Measurements from ENCODE around the gene CLEC16A.

The CLEC16A gene

DNA sequence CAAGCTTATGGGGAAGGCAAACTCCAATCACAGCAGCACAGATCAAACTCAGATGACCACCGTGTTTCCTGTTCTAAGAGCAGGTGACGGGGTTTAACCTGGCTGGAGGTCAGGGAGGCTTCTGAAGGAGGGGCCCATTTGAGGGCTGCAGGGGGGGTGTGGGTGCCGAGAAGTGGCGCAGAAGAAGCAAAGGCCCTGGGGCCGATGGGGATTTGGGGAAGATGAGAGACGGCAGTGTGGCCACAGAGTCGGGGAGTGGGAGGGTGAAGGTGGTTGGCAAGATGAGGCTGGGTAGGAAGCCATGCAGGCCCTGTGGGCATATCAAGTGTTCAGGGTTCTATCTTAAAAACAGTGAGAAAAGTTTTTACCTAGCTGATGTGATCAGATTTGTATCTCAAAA, 122.9 kb downstream of the CLEC16A start:
- no peak for DNase-seq

- DNase-seq: no peak
Observed at GRCh38 chr16:11067697-11068141, 123.4 kb downstream of the CLEC16A start.

GRCh38 chr16:11071829-11072228, 127.5 kb downstream of the CLEC16A start:
- no peak for DNase-seq

DNA sequence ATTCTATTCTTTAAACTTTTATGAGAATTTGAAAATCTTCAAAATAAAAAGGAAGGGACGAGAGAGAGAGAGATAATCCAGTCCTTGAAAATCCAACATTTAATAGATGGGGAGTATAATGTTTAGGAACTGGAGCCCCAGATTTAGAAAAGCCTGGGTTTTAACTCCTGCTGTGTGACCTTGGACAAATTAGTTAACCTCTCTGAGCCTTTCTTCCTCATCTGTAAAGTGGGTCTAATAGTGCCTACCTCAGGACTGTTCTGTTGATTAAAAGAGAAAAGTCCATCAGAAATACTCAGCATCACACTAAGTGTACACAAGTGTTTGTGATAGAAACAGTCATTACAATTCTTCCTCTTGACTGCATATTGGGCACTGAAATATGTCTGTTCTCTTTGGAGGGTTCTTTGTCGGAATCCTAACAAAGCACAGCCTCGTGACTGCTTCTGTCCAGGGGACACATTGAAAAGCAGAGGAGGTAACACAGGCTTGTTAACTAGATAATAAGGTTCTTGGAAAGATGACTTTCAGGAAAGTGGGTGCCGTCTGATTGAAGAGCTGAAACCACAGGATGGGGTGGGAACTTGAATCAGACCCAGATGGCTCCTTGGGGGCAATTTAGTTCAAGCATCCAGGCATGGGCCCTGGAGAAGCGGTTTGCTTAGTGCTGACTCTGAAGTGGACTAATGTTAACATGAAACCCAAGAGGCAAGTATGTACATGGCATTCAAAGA, 128.2 kb downstream of the CLEC16A start:
- no peak for DNase-seq

DNA sequence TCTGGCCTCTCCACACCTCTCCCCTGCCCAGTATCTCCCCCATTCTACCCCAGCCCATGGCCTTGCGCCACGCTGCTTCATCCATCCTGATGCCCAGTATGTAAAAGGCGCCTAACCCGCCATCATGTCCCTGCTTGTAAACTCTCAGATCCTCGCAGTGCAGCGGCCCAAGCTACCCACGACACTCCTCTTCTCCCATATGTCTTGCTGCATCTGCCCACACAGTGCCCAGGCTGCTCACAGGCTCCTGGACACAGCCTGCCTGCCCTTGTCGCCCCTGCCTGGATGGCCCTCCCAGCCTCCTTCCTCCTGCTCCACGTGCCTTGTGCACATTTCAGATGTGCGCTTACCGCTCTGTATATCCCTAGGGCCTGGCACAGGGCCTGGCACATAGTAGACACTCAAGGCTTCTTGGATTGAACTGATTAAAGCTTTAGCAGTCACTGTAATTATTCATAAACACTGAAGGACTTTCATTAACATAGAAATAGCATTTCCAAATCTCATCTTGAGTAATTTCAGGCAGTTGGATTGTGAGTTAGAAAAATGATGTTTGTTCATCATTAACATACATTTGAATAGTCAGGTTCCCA, 129.1 kb downstream of the CLEC16A start:
- no peak for DNase-seq

DNA sequence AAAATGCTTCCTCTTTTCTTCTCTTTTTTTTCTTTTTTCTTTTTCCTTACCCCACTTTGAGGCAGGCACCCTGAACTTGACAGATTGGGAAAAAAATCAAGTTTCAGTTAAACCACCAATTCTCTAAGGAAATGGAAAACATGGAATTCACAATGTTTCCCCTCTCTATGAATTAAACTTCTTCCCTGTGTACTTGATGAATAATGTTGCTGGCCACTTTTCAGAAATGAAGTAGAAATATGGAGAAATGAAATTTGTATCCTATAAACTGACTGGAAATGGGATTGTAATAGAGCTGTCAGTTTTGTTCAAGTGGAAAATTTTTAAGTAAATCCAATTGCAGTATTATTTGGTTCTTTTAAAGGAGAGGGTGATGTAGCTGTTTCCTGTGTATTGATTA, 129.8 kb downstream of the CLEC16A start:
- no peak for DNase-seq

GRCh38 chr16:11075163-11075562, 130.8 kb downstream of the CLEC16A start:
- DNase-seq: no peak

GRCh38 chr16:11076259-11077018, 132.1 kb downstream of the CLEC16A start:
- DNase-seq: peak; percentile 86

- no peak for DNase-seq
Observed at GRCh38 chr16:11078812-11079459, 134.6 kb downstream of the CLEC16A start.

DNA sequence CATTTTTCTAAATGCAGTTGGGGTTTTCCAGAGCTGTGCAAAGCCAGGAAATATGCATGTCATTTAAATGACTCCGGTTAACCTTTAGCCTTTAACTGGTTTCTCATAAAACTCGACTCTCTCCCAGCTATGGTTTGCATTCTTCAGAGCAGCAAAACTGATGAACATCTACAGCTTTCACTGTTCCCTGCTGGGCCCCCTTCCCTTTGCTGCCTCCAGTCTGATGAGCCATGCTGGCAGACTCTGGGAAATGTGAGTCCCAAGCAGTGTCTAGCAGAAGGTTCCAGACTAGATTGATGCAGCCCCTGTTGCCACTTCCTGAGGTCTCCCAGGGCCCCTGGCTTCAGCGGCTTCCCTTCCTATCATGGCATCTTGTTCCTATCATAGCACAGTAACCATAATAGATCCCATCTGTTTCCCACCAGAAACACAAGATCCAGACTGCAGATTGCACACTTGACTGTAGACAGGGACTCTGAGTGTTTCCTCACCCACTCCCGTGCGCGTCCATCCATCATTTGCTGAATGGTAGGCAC, 135.4 kb downstream of the CLEC16A start:
- DNase-seq: peak; percentile 46

- no peak for DNase-seq
Observed at GRCh38 chr16:11080327-11080967, 136.1 kb downstream of the CLEC16A start.

- no peak for DNase-seq
Observed at GRCh38 chr16:11080999-11081630, 136.8 kb downstream of the CLEC16A start.

DNA sequence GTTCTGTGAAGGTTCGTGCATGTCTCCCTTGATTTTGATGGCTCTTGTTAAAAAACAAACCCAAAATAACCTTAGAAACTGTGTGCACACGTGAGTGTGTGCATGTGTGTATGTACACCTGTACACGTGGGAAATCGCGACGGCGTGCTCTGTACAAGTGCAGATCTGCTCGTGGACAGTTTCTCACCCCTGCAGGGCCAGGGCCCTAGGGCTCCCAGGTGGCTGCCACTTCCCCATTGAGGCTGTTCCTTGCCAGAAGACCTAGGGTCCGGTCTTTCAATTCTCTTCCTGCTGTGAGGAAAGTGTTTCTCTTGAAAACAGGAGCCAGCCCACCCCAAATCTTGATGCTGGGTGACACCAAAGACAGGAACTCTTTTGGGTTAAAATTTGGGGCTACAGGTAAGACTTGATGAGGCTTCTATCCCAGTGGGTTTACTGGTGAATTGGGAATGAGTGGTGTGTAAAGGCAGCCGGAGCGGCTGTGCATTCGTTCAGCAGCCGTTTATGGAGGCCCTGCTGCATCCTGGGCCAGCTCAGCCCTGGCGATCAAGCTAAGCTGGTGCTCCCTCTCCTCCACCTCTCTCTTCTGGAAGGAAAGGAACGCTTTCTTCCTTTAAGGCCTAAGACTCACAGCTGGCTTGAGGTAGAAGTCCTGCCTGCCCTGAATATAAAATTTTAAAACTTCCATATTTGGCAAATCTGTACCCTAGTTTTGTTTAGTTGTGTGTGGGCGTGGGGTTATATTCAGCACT, 137.9 kb downstream of the CLEC16A start:
- DNase-seq: no peak

DNA sequence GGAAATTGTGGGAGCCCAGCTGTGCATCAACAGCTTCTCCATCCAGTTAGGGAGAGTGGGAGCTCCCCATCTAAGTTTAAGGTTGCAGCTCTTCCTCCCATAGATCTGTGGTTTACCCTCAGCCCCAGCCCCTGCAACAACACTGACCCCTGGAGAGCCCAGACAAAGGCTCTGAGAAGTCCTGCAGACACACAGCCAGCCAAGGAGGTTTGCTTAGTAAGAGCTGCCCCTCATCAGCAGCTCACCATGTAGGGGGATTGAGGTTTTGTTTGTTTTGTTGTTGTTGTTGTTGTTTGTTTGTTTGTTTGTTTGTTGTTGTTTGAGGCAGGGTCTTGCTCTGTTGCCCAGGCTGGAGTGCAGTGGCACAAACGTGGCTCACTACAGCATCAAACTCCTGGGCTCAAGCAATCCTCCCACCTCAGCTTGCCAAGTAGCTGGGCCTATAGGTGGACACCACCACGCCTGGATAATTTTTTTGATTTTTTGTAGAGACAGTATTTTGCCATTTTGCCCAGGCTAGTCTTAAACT, 138.6 kb downstream of the CLEC16A start:
- no peak for DNase-seq

DNA sequence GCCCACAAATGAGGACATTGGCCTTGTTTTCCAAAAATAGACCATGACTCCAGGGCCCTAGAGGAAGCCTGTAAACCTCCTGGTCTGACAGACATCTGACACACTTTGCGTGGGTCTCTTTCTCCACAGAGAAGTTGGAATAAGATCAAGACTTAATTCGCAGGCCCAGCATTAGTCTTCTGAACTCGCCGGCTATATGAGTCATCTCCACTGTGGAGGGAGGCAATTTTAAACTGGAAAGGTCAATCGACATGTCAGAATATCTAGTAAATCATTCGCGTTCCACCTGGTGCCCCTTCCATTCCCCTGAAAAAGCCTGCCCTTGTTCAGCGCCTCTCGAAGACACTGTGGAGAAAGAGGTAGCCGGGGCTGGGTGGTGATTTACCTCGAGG, 140.1 kb downstream of the CLEC16A start:
- DNase-seq: no peak

GRCh38 chr16:11084876-11085485, 140.6 kb downstream of the CLEC16A start:
- no peak for DNase-seq

DNA sequence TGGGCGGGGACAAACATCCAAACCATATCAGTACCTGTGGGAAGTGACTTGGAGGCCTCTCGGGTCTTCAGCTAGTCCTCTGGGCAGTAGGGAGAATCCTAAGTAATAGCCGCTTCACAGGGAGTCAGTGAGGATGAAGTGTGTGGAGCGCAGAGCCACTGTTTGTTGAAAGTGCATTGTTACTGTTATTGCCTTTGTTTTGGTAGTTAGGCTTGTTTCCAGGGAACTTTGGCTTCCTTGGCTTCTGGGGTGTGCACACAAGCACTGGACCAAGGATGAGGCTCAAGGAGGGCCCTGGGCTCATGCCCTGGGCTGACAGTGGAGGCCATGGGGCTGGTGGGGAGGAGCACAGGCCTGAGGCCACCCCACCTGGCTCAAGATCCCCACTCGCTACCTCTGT, 141.6 kb downstream of the CLEC16A start:
- no peak for DNase-seq

DNA sequence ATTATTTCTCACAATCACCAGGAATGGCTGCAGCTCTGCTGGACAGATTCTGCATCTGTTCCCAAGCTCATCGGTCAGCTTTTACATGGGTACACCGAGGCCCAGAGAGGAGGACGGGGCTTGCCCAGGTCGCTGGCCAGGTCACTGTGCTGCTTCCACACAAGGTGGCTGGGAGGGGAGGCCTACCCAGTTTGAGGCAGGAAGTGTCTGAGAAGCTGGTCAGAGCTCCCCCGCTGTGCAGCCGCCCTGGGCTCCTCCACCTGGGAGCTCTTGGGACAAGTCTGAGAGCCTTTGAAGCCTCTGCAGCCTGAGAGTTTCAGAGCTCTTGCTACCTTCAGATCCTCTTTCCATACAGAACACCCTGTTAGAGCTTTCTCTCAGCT, 143.3 kb downstream of the CLEC16A start:
- DNase-seq: no peak

DNA sequence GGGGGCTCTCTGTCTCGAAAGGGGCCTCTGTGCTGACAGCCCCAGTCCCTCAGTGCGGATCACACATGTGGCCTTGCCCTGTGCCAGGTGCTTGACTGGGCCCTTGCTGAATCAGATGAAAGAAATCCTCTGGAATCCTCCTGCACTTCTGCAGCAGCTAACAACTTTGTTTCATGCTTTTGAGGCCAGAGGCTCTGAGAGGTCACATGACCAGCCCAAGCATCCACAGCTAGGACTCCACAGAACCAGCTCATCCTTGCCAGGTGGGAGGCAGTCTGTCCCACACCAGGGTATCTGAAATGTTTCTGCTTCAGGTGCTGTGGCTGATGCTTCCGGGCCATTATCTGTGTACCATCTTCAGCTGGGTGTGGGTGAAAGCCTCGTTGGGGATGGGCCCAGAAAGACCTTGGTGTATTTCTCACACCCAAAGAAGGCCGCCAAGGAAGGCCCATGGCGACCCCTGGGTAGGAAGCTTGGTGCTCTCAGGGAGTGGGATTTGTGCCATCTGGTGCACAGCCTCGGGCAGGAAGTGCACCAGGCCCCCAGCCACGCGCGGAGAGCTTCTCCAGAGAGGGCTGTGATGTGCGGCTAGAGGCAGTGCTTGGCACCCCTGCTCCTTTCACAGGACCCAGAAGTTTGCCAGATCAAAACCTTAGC, 143.8 kb downstream of the CLEC16A start:
- DNase-seq: peak; percentile 46

- no peak for DNase-seq
Observed at GRCh38 chr16:11088831-11089230, 144.5 kb downstream of the CLEC16A start.
